Activated T-cell treated with anti-CD3 and anti-CD28 coated beads for 48 hours (primary cell): ENCODE data around the gene ZP1.

Experiments used
- DNase-seq: peaks from one replicate; pipeline ENCODE4 v3.0.0-alpha.2; 2020; ENCODE audit warnings: low read depth

ZP1 gene

DNA sequence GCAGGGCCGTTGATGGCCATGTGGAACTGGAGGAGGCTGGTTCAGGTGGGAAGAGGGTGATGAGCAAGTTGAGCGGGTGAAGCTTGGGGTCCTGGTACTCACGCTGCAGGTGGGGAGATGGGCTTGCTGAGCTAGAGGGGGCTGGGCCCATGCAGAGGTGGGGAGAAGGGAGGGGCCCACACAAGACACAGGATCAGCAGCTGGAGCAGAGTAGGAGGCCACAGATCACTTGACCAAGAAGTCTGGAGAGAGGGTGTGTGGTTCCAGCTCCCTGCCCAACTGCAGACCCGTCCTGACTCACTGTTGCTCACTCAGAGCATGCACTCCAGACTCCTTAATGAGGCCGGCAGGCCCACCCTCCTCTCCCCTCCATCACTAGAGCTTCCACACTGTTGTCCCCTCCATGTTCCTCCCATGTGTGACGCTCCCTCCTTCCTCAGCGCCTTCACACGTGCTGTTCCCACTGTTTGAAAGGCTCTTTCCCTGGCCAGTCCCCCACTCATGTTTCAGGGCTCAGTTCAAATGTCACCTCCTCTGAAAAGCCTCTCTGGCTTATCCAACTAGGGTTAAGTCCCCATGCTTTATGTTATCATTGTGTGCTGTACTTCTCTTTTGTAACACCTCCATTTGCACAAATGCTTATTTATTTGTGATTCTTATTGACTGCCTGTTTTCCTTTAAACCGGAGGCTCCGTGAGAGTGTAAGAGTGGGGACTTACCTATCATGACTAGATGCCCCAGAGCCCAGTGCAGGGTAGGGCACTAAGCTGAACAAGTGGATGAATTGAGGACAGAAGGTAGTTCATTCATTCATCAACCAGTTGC is 23.1 kb upstream of the ZP1 start:
- DNase-seq: no peak

DNA sequence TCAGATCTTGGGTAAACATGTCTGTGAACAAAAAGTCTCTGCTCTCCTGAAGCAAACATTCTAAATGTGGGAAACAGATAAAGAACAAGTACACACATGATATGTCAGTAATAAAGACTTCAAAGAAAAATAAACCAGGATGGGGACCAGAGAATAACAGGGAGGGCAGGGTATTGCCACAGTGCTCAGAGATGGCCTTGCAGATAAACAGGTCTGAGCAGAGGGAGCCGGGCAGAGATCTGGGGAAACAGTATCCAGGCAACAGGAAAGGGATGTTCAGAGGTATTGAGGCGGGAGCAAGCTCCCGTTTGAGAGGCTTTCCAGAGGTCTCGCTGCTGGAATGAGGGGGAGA is 22.5 kb upstream of the ZP1 start:
- no peak for DNase-seq

DNA sequence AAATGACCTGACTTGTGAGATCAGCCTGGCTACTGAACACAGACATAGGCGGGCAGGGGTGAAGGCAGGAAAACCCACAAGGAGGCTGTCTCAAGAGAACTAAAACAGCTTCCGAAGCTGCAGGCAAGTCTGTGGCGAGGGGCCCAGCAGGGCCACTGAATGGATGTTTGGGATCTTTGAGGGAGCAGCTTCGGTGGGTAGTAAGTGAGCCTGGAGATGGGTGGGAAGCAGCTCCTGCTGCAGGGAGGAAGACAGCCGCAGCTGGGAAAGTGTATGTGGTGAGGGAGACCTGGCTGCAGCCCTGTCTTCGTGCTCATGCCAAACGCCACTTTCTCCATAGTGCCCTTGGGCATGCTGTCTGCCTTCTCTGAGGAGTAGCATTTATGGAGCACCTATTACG is 22.0 kb upstream of the ZP1 start:
- DNase-seq: no peak

DNA sequence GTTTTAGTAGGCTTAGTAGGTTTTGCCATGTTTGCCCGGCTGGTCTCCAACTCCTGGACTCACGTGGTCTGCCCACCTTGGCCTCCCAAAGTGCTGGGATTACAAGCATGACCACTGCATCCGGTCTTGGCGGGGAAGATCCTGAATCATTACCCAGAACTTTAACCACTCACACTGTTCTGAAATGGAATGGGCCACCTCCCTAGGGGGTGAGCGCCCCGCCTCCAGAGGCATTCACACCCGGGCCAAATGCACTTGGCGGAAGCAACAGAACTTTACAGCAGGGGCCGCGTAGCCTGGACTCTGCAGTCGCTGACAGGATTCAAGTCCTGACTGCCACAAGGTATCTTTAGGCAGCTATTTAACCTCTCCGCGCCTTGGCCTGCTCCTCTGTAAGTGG is 20.1 kb upstream of the ZP1 start:
- DNase-seq: no peak

DNA sequence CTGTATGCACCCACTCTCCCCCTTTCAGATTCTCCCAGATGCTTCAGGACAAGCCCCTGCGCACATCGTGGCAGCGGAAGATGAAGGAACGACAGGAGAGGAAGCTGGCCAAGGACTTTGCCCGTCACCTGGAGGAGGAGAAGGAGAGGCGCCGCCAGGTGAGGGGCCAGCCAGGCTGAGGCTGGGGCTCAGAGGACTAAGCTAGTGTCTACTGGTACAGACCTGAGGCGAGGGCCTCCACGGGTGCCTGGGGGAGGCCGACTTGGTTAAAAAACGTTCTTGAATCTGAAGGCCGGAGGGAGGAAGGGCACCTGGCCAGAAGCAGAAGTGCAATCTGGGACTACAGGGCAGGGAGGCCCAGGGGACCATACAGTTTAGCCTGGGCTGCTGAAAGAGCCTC is 19.4 kb upstream of the ZP1 start:
- no peak for DNase-seq

DNA sequence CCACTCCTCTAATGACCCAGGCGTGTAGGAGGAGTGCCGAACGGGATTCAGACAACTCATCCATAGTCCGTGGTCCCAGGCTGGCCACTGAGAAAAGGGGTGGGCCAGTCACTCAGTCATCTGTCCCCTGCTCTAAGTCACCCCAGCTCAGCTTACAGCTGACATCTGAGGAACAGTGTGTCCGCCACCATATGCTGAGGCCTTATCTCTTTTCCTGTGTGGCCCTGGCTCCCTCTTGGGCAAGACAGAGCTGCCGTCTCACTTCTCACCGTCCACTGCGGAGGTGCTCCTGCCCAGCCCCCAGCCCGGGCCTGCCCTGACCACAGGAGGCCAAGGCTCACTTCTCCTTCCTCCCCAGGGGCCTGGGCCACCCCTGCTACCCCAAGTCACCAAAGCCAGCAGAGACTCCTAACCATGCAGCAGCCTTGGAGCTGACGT is 18.6 kb upstream of the ZP1 start:
- DNase-seq: no peak

DNA sequence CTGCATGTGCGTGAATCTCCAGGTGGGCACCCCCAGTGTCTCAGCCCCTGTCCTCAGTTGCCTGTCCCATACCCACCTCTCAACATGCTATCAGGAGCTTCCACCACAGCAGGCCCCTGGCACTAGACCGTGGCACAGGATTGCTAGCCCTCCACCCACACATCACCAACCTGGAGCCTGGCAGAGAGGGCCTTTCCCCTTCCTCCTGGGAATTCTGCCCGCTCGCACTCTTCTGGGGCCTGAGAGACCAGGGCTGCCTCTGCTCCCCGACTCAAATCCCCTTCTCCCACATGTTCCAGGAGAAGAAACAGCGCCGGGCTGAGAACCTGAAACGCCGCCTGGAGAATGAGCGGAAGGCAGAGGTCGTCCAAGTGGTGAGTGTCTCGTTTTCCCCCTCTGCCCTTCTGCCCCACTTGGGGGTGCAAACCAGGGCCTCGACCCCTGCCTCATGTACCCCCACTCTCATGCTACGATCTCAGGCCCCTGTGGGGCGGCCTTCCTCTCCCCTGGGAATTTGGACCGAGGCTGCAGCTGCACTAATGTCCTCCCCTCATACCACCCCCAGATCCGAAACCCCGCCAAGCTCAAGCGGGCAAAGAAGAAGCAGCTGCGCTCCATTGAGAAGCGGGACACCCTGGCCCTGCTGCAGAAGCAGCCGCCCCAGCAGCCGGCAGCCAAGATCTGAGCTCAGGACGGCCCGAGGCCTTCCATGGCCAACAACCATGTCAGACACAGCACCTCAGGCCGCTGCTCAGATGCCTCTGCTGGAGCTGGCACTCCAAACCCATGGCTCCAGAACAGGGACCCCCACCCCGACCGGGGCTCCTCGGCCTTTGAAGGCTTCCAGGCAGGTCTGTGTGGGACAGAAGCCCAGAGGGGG is 17.5 kb upstream of the ZP1 start:
- no peak for DNase-seq

DNA sequence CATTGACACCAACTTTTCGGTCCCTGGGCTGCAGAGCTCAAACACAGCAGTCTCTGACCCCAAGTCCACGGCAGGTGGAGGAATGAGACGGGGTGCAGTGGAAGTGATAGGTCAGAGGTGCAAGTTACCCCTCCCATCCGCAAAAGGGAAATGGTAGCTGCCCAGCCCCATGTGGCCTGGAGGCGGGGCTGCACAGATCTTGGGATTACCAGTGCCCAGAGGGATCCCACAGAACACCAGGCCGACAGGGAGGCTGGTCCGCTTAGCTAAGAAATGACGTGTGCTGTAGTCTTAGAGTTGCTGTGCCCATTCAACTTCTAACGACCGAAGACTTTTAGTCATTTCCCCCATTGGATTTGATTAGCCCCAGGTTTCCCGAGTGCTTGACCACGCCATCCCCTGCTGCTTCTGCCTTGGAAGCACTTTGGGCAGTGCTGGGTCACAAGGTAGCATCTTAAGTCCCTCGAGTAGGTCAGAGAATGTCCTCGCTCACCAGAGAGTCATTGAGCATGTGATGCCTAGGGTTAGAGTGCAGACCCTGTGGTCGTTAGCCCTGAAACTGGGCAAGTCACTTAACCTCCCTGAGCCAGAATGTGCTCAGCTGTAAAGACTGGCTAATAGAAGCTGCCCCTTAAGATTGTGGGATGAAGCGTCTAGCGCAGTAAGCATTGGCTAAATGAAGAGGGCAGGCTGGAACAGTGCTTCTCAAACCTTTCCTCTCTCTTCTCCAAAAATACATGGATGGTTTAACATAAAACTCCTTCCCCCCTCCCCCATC is 15.8 kb upstream of the ZP1 start:
- no peak for DNase-seq

DNA sequence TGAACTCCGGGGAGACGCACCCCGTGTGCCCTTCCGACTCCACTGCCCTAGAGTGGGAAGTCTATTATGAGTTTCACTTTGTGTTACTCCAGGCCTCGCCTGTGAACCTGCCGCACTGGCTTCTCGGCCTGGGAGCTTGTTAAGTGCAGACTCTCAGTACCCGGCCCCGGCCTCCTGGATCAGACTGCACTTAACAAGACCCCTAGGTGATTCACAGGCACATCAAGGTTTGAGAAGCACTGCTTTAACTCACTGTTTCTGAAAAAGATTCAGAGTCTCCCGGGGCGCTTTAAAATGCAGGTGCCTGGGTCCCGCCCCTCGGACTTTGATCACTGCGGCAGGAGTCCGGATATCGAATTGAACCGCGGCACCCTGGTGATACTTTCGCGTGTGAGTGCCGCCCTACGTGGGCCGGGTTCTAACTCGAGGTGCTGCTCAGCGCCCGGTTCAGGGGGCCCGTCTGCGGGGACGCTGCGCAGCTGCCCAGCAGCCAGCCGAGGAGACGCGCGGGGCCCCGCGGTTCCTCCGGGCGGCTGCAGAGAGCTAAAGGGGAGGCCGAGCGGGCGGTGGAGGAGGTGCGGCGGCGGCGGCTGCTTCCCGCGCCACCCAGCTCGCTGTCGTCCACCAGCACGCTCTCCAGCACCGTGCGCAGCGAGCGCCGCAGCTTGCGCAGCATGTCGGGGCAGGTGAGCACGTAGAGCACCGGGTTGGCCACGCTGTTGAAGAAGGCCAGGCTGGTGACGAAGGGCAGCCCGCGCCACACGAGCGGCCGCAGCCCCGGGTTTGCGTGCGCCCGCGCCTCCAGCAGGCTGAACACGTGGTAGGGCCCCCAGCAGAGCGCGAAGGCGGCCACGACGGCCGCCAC is 15.0 kb upstream of the ZP1 start:
- no peak for DNase-seq

DNA sequence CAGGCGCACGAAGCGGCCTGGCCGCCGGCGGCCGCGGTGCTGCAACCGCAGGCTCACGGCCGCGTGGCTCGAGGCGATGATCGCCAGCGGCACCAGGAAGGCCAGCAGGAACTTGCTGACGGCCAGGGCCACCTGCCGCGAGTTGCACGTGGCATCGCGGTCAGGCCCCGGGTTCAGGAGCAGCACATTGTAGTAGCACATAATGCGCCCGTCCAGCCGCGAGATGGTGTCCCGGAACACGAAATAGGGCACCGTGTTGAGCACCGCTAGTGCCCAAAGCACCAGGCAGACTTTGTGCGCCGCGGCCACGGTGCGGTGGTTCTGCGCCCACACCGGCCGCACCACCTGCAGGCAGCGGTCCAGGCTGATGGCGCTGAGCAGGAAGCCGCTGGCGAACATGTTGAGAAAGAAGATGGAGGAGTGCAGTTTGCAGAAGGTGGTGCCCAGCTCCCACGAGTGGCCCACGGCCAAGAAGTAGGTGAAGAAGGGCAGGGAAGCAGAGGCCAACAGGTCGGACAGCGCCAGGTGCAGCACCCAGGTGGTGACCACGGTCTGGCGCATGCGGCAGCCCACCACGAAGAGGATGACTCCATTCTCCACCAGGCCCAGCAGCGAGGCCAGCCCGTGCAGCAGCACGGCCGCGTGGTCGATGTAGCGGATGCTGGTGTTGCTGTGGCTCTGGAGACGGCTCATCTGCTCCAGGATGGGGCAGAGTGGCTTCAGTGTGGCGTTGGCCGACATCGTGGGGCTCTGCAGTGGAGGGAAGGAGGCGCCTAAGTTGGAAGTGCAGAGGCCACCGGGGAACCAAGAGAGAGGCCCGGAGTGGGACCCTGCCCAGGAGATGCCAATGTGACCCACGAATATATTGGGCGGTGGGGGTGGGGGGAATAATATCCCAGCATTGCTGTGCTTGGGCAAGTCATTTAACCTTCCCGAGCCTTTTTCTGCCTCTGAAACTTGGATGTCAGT is 14.1 kb upstream of the ZP1 start:
- no peak for DNase-seq

DNA sequence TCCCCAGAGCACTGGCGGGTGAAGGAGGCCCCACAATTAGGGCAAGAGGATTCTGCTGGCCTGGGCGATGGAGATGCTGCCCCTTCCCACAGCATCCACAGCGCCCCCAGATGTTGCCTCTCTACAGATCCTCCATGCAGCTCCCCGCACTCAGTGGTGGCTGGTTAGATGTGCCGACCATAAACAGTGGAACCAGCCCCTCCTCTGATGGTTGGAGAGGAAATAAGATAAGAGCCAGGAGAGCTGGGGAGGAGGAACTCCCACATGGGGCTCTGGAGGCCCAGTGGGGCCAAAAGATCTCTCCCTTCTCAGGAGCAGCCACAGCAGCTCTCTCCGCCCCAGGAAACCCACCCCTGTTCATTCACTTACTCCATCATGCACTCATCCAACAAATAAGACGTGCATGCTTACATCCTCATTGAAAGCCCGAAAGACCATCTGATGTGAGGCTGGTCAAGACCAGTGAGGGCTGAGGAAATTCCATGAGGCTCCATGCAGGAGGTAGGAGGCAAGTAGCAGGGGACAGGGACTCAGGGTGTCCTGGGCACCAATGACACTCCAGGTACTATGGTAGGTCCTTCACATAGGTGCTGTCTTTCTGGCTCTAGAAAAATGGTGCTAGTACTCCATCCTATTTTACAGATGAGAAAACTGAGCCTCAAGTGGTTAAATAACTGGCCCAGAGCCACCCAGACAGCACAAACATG is 13.0 kb upstream of the ZP1 start:
- DNase-seq: no peak

DNA sequence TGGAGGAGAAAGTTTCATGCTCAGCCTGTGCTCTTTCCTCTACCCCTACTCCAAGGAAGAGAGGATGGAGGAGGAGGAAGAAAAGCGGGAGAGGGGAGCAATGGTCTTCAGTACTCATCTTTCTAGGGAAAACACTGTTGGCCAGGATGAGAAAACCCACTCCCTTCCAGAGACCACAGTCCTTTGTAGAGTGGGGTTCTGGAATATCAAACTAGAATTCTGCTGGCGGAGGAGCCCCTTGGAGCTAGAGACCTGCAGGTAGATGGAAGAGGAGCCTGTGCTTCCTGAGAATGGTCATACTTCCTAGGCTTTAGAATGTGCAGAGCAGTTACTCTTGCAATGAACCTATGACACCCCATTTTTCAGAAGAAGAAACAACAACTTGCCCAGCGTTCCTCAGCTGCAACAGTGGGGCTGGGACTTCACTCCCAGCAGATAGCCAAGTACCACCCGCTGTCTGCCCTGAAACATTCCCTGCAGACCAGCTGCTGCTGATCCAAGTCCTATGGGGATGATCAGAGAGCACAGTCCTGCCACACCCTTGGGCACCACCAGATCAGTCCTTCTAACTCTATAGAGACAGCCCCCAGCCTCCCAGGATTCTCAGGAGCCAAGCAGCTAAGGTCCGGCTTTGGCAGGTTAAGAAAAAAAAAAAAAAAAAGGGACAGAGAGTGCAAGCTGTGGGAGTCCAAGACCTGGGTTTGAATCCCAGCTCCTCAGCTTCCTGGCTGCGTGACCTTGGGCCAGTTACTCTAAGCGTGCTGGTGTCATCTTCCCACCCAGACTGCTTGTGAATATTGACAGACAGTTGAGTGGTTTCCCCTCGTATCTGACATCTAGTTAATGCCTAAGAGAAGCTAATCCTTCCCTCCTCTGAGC is 12.3 kb upstream of the ZP1 start:
- DNase-seq: no peak

DNA sequence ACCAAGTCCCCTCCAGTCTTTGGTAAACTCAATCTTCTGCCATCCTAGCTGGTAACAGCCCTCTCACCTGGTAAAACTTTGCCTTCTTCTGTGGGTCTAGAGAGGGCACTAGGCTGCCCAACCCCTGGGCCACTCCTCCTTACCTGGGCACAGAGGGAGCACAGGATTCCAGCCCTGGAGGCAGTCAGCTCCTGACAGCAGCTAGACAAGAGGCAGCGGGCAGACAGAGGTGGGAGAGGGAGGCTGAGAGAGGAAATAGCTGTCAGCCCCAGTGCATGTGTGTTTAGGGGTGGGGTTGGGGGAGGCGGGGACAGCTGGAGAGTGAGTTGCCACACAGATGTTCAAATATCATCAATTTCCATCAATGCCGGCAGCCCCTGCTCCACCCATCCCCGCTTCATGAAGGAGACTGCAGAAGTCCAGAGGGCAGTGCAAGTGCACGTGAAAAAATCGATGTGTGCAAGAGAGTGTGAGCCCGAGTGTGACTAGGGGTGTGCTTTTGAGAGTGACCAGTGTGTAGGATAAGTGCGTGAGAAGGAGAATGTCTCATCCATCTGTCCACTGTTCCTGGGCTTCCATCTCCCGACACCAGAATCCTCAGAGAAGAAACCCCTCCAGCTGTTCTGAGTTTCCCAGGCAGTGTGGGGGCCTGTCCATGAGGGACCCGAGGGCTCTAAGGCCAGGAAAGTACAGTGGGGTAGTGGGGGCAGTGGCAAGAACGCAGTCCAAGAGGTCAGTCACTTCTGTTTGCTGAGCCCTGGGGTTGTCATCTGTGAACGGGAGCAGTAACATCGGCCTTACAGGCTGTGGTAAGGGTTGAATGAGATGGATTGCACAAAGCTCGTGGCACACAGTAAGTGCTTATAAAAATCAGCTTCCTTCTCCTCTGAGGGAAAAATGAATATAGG is 11.4 kb upstream of the ZP1 start, which contains the start of gene PTGDR2:
TSS of gene PTGDR2 (minus strand) at position 225 of the 908 bp plus-strand sequence. CDS start 2,228 bp downstream, outside the sequence.
- DNase-seq: no peak

DNA sequence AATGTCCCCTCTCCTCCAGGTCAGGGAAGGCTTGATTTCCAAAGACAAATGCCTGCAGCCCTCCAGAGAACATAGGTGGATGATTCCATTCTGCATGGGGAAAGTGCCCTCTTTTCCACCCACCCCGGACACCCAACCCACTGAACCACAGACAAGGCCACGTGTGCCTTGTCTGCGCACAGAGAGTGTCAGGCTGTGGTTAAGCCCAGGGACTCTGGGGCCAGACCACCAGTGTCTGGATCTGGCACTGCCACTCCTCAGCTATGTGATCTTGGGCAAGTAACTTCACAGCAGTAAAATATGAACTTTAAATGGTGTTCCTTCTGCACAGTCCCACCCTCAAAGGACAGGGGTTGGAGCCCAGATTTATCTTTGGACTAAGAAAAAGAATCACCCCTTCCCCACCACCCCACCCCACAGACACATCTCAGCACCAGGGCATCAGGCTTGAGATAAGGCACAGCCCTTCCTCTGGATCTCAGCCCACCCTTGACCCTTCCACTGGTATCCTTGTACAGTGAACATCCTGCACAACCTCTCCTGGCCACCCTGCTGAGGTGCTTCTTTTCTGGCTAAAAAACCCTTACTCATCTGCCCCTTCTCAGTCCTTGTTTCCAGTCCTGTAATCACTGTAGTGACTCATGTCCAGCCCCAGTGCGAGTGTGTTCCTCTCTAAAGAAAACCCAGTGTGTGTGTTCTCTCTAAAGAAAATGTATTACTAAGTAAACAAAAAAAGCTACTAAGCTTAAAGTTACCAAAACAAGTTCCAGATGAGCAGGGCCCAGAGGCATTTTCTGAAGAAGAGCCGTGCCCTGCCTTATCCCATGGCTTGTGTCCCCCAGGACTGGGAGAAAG is 9.7 kb upstream of the ZP1 start:
- DNase-seq: no peak

DNA sequence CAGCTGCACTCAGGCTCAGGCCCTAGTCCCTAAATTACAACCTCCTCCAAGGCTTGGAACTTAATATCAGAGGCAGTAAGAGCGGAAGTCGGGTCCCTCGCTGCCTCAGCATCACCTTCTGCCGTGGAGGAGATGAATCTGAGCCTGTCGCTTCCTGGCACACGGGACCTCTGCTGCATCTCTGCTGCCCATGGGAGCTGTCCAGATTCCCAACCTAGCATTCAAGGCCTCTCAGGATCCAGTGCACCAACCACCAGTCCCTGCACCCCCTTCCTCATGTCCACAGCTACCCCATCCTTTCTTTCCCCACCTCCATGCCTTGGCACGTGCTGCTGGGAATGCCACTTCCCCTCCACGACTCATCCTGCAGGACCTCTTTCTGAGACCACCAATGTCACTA is 9.1 kb upstream of the ZP1 start:
- DNase-seq: no peak

DNA sequence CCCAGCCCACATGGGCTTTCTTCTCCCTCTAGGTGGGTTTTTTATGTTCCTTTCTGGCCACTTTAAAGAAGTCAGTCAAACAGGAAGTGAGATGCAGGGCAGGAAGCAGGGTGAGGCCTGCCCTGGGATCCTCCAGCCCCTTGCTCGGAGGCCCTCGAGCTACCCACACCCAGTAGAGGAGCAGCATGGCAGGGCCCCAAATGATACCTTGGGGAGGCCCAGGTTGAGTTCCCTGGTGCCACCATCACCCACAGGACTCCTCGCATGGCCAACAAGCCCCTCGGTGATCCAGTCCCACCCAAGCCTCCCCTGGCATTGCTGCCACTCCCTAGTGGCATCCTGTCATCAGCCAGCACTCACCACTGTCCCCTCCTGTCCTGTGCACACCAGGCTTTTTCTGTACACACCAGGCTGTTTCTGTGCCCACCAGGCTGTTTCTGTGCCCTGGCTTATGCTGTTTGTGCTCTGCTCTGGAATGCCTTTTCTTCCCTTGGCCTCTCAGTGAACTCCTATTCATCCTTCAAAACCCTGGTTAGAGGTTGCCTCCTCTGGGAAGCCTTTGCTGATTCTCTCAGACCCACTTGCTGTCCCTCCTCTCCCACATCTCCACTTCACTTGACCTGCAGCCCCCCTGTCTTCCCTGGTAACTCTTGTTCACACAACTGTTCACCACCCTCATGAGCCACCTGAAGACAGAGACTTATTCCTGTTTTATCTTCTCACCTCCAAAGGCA is 8.4 kb upstream of the ZP1 start:
- no peak for DNase-seq
